NCI-H524 (cell line): Measurements from ENCODE around the gene TMEM270.
"Not testable (repeated sequence)": the region's sequence is repeated elsewhere in the genome, so short reads cannot be mapped to it uniquely, and the experiment has no call there.

ENCODE experiments used
- DNase-seq, 2 experiments: peaks; one replicate each; lab custom pipeline; 2025; lab: John Stamatoyannopoulos, UW

The TMEM270 gene

GRCh38 chr7:73832806-73833205 is 28.2 kb upstream of the TMEM270 start:
- no peak for DNase-seq

- DNase-seq, result no peak
Measured at GRCh38 chr7:73833251-73833919, 27.6 kb upstream of the TMEM270 start.

- DNase-seq, result no peak
Measured at GRCh38 chr7:73834626-73835191, 26.2 kb upstream of the TMEM270 start.

GRCh38 chr7:73837167-73837566 is 23.8 kb upstream of the TMEM270 start:
- not testable (repeated sequence) for DNase-seq

- no peak for DNase-seq
Measured at GRCh38 chr7:73838642-73839041, 22.3 kb upstream of the TMEM270 start.

- DNase-seq, result no peak
Measured at GRCh38 chr7:73839290-73839689, 21.7 kb upstream of the TMEM270 start.

GRCh38 chr7:73839743-73840714 is 20.9 kb upstream of the TMEM270 start:
- DNase-seq, result no peak

- no peak for DNase-seq
Measured at GRCh38 chr7:73840715-73841379, 20.1 kb upstream of the TMEM270 start.

GRCh38 chr7:73841689-73842066 is 19.3 kb upstream of the TMEM270 start:
- no peak for DNase-seq

GRCh38 chr7:73842067-73842976 is 18.6 kb upstream of the TMEM270 start, which contains the start of gene METTL27:
METTL27 (minus strand) TSS chr7:73842516; CDS start chr7:73842140, 376 bp downstream.
- peak; percentile 78 to 89 for DNase-seq

GRCh38 chr7:73844131-73844547 is 16.8 kb upstream of the TMEM270 start:
- no peak for DNase-seq

GRCh38 chr7:73844848-73845460 is 16.0 kb upstream of the TMEM270 start:
- no peak for DNase-seq

GRCh38 chr7:73845701-73846195 is 15.2 kb upstream of the TMEM270 start:
- DNase-seq, result not testable (repeated sequence)

- DNase-seq, result no peak
Measured at GRCh38 chr7:73847941-73848723, 12.8 kb upstream of the TMEM270 start.

GRCh38 chr7:73850781-73851207 is 10.2 kb upstream of the TMEM270 start:
- DNase-seq, result no peak

- no peak for DNase-seq
Measured at GRCh38 chr7:73851410-73852338, 9.3 kb upstream of the TMEM270 start.

- no peak for DNase-seq
Measured at GRCh38 chr7:73852500-73852899, 8.5 kb upstream of the TMEM270 start.

- DNase-seq, result no peak
Measured at GRCh38 chr7:73856941-73857340, 4.0 kb upstream of the TMEM270 start.
